Measurements from ENCODE around the gene TAS2R20. TPM values are rescaled to one million over a fixed set of nuclear protein-coding genes. Genes with fewer than 3 reads are reported as not detected.

The TAS2R20 gene
- total RNA-seq, 1 donor, result 5.4 TPM

DNA sequence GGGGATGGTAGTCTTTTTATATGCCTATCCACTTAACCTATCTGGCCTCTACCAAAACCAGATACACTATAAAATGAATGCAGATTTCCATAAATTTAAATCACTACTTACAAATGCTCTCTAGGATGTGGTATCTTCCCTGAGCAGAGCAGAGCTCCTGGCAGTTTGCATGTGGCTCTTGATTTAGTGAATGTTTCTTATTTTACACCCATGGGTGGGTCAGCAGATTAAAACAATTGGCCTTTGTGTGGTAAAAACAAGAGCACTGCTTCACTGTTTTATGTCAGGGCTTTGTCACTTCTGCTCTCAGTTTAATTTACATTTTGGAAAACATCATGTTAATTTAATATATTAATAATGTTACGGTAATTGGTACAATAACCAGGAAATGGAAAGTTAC lies 18.8 kb upstream of the TAS2R20 start:
- no peak for DNase-seq (ENCODE audit: insufficient read length, low spot score, missing footprints)
- Histone ChIP-seq H3K79me2 (ENCODE audit: insufficient read depth, low read length) (no peaks in the 10 kb centered on the region), H3K27me3 (ENCODE audit: insufficient read depth, low read length) (no peaks in the 10 kb centered on the region), H4K20me1 (ENCODE audit: insufficient read depth, low read length) (no peaks in the 10 kb centered on the region), H3K4me1 (ENCODE audit: insufficient read depth, low read length) (no peaks in the 10 kb centered on the region), H3K9me3 (ENCODE audit: low read depth, low read length) (no peaks in the 10 kb centered on the region), H3K27ac (ENCODE audit: low read depth, low read length) (no peak overlapping the region), H2AFZ (ENCODE audit: low read length) (no peak overlapping the region), H3K36me3 (ENCODE audit: insufficient read depth, low read length) (no peaks in the 10 kb centered on the region), H3K4me2 (ENCODE audit: insufficient read depth, low read length) (no peak overlapping the region), H3K4me3 (ENCODE audit: insufficient read depth, low read length) (no peak overlapping the region)
- TF ChIP-seq, protein P1, sequence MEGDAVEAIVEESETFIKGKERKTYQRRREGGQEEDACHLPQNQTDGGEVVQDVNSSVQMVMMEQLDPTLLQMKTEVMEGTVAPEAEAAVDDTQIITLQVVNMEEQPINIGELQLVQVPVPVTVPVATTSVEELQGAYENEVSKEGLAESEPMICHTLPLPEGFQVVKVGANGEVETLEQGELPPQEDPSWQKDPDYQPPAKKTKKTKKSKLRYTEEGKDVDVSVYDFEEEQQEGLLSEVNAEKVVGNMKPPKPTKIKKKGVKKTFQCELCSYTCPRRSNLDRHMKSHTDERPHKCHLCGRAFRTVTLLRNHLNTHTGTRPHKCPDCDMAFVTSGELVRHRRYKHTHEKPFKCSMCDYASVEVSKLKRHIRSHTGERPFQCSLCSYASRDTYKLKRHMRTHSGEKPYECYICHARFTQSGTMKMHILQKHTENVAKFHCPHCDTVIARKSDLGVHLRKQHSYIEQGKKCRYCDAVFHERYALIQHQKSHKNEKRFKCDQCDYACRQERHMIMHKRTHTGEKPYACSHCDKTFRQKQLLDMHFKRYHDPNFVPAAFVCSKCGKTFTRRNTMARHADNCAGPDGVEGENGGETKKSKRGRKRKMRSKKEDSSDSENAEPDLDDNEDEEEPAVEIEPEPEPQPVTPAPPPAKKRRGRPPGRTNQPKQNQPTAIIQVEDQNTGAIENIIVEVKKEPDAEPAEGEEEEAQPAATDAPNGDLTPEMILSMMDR (IDR thresholded peaks at IDR 0.05; ENCODE audit: extremely low read depth, low read depth, low read length), result no peak

DNA sequence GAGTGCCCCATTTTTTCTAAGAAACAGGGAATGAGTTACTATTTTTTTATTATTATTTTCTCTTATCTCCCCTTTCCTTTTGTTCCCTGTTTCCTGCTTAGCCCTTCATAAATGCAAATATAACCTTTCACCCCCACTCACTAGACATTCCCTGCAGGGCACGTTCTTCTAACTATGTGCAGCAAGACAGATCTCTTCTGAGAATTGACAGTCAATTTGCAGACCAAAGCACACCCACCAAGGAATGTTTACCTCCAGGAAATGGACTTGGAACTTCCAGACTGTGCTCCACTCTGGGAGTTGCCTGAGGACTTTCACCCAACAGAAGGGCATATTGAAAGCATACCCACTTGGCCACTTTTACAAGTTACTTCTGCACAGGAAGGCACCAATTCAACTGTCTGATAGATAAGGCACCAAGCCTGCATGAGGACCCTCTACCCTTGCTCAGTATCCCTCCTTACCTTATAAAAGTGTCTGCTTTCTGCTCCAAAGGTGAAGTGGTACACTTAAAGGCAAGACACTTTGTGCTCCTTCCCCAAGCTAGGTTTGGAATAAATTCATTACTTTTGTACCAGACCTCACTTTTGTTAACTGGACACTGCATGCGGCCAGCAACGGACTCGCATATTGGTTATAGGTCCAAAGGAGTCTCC lies 17.8 kb upstream of the TAS2R20 start:
- H3K27ac ChIP-seq (ENCODE audit: low read depth, low read length), result no peak overlapping the region
- no peak overlapping the region for H2AFZ ChIP-seq (ENCODE audit: low read length)
- no peaks in the 10 kb centered on the region for H3K4me1 ChIP-seq (ENCODE audit: insufficient read depth, low read length)
- TF ChIP-seq, protein P1 (IDR thresholded peaks at IDR 0.05; ENCODE audit: extremely low read depth, low read depth, low read length), result no peak
- H3K4me2 ChIP-seq (ENCODE audit: insufficient read depth, low read length), result no peak overlapping the region
- H3K36me3 ChIP-seq (ENCODE audit: insufficient read depth, low read length), result no peaks in the 10 kb centered on the region
- no peaks in the 10 kb centered on the region for H3K27me3 ChIP-seq (ENCODE audit: insufficient read depth, low read length)
- DNase-seq (ENCODE audit: insufficient read length, low spot score, missing footprints), result no peak
- no peaks in the 10 kb centered on the region for H3K9me3 ChIP-seq (ENCODE audit: low read depth, low read length)
- no peak overlapping the region for H3K4me3 ChIP-seq (ENCODE audit: insufficient read depth, low read length)
- H3K79me2 ChIP-seq (ENCODE audit: insufficient read depth, low read length), result no peaks in the 10 kb centered on the region
- H4K20me1 ChIP-seq (ENCODE audit: insufficient read depth, low read length), result no peaks in the 10 kb centered on the region

DNA sequence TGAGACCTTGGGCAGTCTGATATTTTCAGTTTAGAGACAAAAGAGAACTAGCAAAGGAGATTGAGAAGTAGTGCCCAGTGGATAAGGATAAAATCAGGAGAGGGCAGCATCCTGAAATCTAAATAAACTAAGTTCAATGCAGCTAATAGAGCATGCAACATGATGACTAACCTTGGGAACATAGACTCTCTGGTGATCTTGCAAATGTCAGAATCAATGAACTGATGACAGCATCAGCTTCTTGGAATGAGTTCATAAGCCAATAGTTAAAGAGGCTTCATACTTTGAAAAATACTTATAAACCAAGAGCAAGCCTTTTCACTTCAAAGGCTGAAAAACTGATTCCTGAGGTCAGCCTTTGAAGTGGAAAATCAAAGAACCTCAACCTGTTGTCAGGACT lies 16.1 kb upstream of the TAS2R20 start:
- DNase-seq (ENCODE audit: insufficient read length, low spot score, missing footprints), result no peak

GRCh38 chr12:11007608-11008007 lies 9.5 kb upstream of the TAS2R20 start:
- DNase-seq (ENCODE audit: insufficient read length, low spot score, missing footprints), result no peak
- Histone ChIP-seq H3K4me1 (ENCODE audit: insufficient read depth, low read length) (no peaks in the 10 kb centered on the region), H3K27ac (ENCODE audit: low read depth, low read length) (no peak overlapping the region), H3K79me2 (ENCODE audit: insufficient read depth, low read length) (no peaks in the 10 kb centered on the region), H3K36me3 (ENCODE audit: insufficient read depth, low read length) (no peaks in the 10 kb centered on the region), H3K9me3 (ENCODE audit: low read depth, low read length) (no peaks in the 10 kb centered on the region), H4K20me1 (ENCODE audit: insufficient read depth, low read length) (no peaks in the 10 kb centered on the region), H3K27me3 (ENCODE audit: insufficient read depth, low read length) (no peaks in the 10 kb centered on the region), H3K4me3 (ENCODE audit: insufficient read depth, low read length) (no peak overlapping the region), H3K4me2 (ENCODE audit: insufficient read depth, low read length) (no peak overlapping the region), H2AFZ (ENCODE audit: low read length) (no peak overlapping the region)
- TF ChIP-seq, protein P1 (IDR thresholded peaks at IDR 0.05; ENCODE audit: extremely low read depth, low read depth, low read length), result no peak

More for the DNA sequence above, 16.1 kb upstream of the TAS2R20 start:
- TF ChIP-seq, protein P1 (IDR thresholded peaks at IDR 0.05; ENCODE audit: extremely low read depth, low read depth, low read length), result no peak
- Histone ChIP-seq H3K4me2 (ENCODE audit: insufficient read depth, low read length) (no peak overlapping the region), H3K79me2 (ENCODE audit: insufficient read depth, low read length) (no peaks in the 10 kb centered on the region), H4K20me1 (ENCODE audit: insufficient read depth, low read length) (no peaks in the 10 kb centered on the region), H3K4me3 (ENCODE audit: insufficient read depth, low read length) (no peak overlapping the region), H3K27ac (ENCODE audit: low read depth, low read length) (no peak overlapping the region), H3K36me3 (ENCODE audit: insufficient read depth, low read length) (no peaks in the 10 kb centered on the region), H3K9me3 (ENCODE audit: low read depth, low read length) (no peaks in the 10 kb centered on the region), H3K27me3 (ENCODE audit: insufficient read depth, low read length) (no peaks in the 10 kb centered on the region), H2AFZ (ENCODE audit: low read length) (no peak overlapping the region), H3K4me1 (ENCODE audit: insufficient read depth, low read length) (no peaks in the 10 kb centered on the region)
